ENCODE results near the gene RENBP.
A peak's percentile ranks its signal among the peaks of the same experiment; 100 is the strongest.

RENBP gene

GRCh38 chrX:153953342-153953830 lies 8.9 kb upstream of the RENBP start:
- DNase-seq = peak; percentile 66

- DNase-seq = no peak
These were observed 8.1 kb upstream of the RENBP start for GRCh38 chrX:153952373-153953026.

GRCh38 chrX:153951683-153952372 lies 7.4 kb upstream of the RENBP start:
- no peak for DNase-seq

- no peak for DNase-seq
These were observed 5.7 kb upstream of the RENBP start for GRCh38 chrX:153950127-153950526.

GRCh38 chrX:153948847-153949805 lies 4.7 kb upstream of the RENBP start:
- no peak for DNase-seq

GRCh38 chrX:153948002-153948466 lies 3.6 kb upstream of the RENBP start:
- DNase-seq = no peak

GRCh38 chrX:153947009-153947769 lies 2.7 kb upstream of the RENBP start:
- peak; percentile 81 for DNase-seq

GRCh38 chrX:153945956-153946943 lies 1.8 kb upstream of the RENBP start:
- no peak for DNase-seq

- DNase-seq = no peak
These were observed 332 bp upstream of the RENBP start for GRCh38 chrX:153944800-153945150.

GRCh38 chrX:153941336-153942252 lies 2.8 kb downstream of the RENBP start:
- no peak for DNase-seq

- DNase-seq = no peak
These were observed 4.9 kb downstream of the RENBP start for GRCh38 chrX:153939573-153939972.

GRCh38 chrX:153938226-153938786 lies 6.1 kb downstream of the RENBP start:
- DNase-seq = no peak

GRCh38 chrX:153937056-153937455 lies 7.4 kb downstream of the RENBP start:
- no peak for DNase-seq

GRCh38 chrX:153935326-153935851 lies 9.1 kb downstream of the RENBP start:
- DNase-seq = no peak

GRCh38 chrX:153934762-153935325 lies 9.6 kb downstream of the RENBP start, which contains the start of gene NAA10:
Gene NAA10 (minus strand): TSS chrX:153935037. CDS start chrX:153934904, 133 bp downstream.
- peak; percentile 49 for DNase-seq

- DNase-seq = no peak
These were observed 10.2 kb downstream of the RENBP start for GRCh38 chrX:153934148-153934761.

GRCh38 chrX:153933748-153934147 lies 10.7 kb downstream of the RENBP start:
- no peak for DNase-seq

- no peak for DNase-seq
These were observed 12.1 kb downstream of the RENBP start for GRCh38 chrX:153932220-153932915.

Data from CD4-positive, alpha-beta T cell treated with Interleukin-4 for 4 hours (primary cell).